ENCODE results near the gene TCERG1L.
"Not testable (repeated sequence)": the region's sequence is repeated elsewhere in the genome, so short reads cannot be mapped to it uniquely, and the experiment has no call there.

Gene TCERG1L

GRCh38 chr10:131155218-131155875 lies 156.2 kb downstream of the TCERG1L start:
- Histone ChIP-seq H3K9me3 (ENCODE audit: control insufficient read depth in 1 of 2, low read length in 2 of 2) (peaks cover 0 to 10% of the 10 kb centered on the region in 2 donors), H3K4me3 (ENCODE audit: low read depth in 1 of 2, low read length in 2 of 2) (no peak overlapping the region), H3K27ac (ENCODE audit: low read length) (no peak overlapping the region), H3K27me3 (ENCODE audit: low read depth, low read length) (no peaks in the 10 kb centered on the region), H3K4me1 (ENCODE audit: control insufficient read depth in 1 of 2, insufficient read depth in 2 of 2, low read length in 2 of 2) (no peaks in the 10 kb centered on the region), H3K36me3 (ENCODE audit: control insufficient read depth in 1 of 2, insufficient read depth in 2 of 2, low read length in 2 of 2) (no peaks in the 10 kb centered on the region)

- Histone ChIP-seq H3K4me3 (ENCODE audit: low read depth in 1 of 2, low read length in 2 of 2) (no peak overlapping the region), H3K9me3 (ENCODE audit: control insufficient read depth in 1 of 2, low read length in 2 of 2) (peaks cover 0 to 10% of the 10 kb centered on the region in 2 donors), H3K27me3 (ENCODE audit: low read depth, low read length) (no peaks in the 10 kb centered on the region), H3K36me3 (ENCODE audit: control insufficient read depth in 1 of 2, insufficient read depth in 2 of 2, low read length in 2 of 2) (no peaks in the 10 kb centered on the region), H3K27ac (ENCODE audit: low read length) (no peak overlapping the region), H3K4me1 (ENCODE audit: control insufficient read depth in 1 of 2, insufficient read depth in 2 of 2, low read length in 2 of 2) (no peaks in the 10 kb centered on the region)
These were observed 157.1 kb downstream of the TCERG1L start for GRCh38 chr10:131154306-131155025.

- H3K27me3 ChIP-seq (ENCODE audit: low read depth, low read length); H3K36me3 ChIP-seq (ENCODE audit: control insufficient read depth in 1 of 2, insufficient read depth in 2 of 2, low read length in 2 of 2); H3K27ac ChIP-seq (ENCODE audit: low read length); H3K4me1 ChIP-seq (ENCODE audit: control insufficient read depth in 1 of 2, insufficient read depth in 2 of 2, low read length in 2 of 2); H3K4me3 ChIP-seq (ENCODE audit: low read depth in 1 of 2, low read length in 2 of 2); H3K9me3 ChIP-seq (ENCODE audit: control insufficient read depth in 1 of 2, low read length in 2 of 2): not testable (repeated sequence)
These were observed 159.1 kb downstream of the TCERG1L start for GRCh38 chr10:131152456-131152855.

GRCh38 chr10:131150126-131150525 lies 161.4 kb downstream of the TCERG1L start:
- Histone ChIP-seq H3K36me3 (ENCODE audit: control insufficient read depth in 1 of 2, insufficient read depth in 2 of 2, low read length in 2 of 2) (no peaks in the 10 kb centered on the region), H3K4me1 (ENCODE audit: control insufficient read depth in 1 of 2, insufficient read depth in 2 of 2, low read length in 2 of 2) (no peaks in the 10 kb centered on the region), H3K27ac (ENCODE audit: low read length) (no peak overlapping the region), H3K4me3 (ENCODE audit: low read depth in 1 of 2, low read length in 2 of 2) (no peak overlapping the region), H3K9me3 (ENCODE audit: control insufficient read depth in 1 of 2, low read length in 2 of 2) (peaks cover 0 to 10% of the 10 kb centered on the region in 2 donors), H3K27me3 (ENCODE audit: low read depth, low read length) (no peaks in the 10 kb centered on the region)

- no peaks in the 10 kb centered on the region for H3K27me3 ChIP-seq (ENCODE audit: low read depth, low read length)
- H3K4me1 ChIP-seq (ENCODE audit: control insufficient read depth in 1 of 2, insufficient read depth in 2 of 2, low read length in 2 of 2): no peaks in the 10 kb centered on the region
- H3K27ac ChIP-seq (ENCODE audit: low read length): no peak overlapping the region
- no peak overlapping the region for H3K4me3 ChIP-seq (ENCODE audit: low read depth in 1 of 2, low read length in 2 of 2)
- H3K36me3 ChIP-seq (ENCODE audit: control insufficient read depth in 1 of 2, insufficient read depth in 2 of 2, low read length in 2 of 2): no peaks in the 10 kb centered on the region
- H3K9me3 ChIP-seq (ENCODE audit: control insufficient read depth in 1 of 2, low read length in 2 of 2): peaks cover 0 to 10% of the 10 kb centered on the region in 2 donors
These were observed 161.9 kb downstream of the TCERG1L start for GRCh38 chr10:131149586-131149985.

- no peaks in the 10 kb centered on the region for H3K4me1 ChIP-seq (ENCODE audit: control insufficient read depth in 1 of 2, insufficient read depth in 2 of 2, low read length in 2 of 2)
- no peak overlapping the region for H3K27ac ChIP-seq (ENCODE audit: low read length)
- H3K36me3 ChIP-seq (ENCODE audit: control insufficient read depth in 1 of 2, insufficient read depth in 2 of 2, low read length in 2 of 2): no peaks in the 10 kb centered on the region
- H3K27me3 ChIP-seq (ENCODE audit: low read depth, low read length): no peaks in the 10 kb centered on the region
- H3K4me3 ChIP-seq (ENCODE audit: low read depth in 1 of 2, low read length in 2 of 2): no peak overlapping the region
- peaks cover 0 to 10% of the 10 kb centered on the region in 2 donors for H3K9me3 ChIP-seq (ENCODE audit: control insufficient read depth in 1 of 2, low read length in 2 of 2)
These were observed 162.4 kb downstream of the TCERG1L start for GRCh38 chr10:131149111-131149510.

- H3K27ac ChIP-seq (ENCODE audit: low read length): no peak overlapping the region
- H3K4me1 ChIP-seq (ENCODE audit: control insufficient read depth in 1 of 2, insufficient read depth in 2 of 2, low read length in 2 of 2): no peaks in the 10 kb centered on the region
These were observed 163.3 kb downstream of the TCERG1L start for GRCh38 chr10:131148270-131148669.

GRCh38 chr10:131147301-131147975 lies 164.1 kb downstream of the TCERG1L start:
- no peak overlapping the region for H3K4me3 ChIP-seq (ENCODE audit: low read depth in 1 of 2, low read length in 2 of 2)

More at GRCh38 chr10:131148270-131148669, 163.3 kb downstream of the TCERG1L start:
- Histone ChIP-seq H3K9me3 (ENCODE audit: control insufficient read depth in 1 of 2, low read length in 2 of 2) (peaks cover 0 to 10% of the 10 kb centered on the region in 2 donors), H3K36me3 (ENCODE audit: control insufficient read depth in 1 of 2, insufficient read depth in 2 of 2, low read length in 2 of 2) (no peaks in the 10 kb centered on the region), H3K27me3 (ENCODE audit: low read depth, low read length) (no peaks in the 10 kb centered on the region), H3K4me3 (ENCODE audit: low read depth in 1 of 2, low read length in 2 of 2) (no peak overlapping the region)

GRCh38 chr10:131146790-131147189 lies 164.7 kb downstream of the TCERG1L start:
- Histone ChIP-seq H3K36me3 (ENCODE audit: control insufficient read depth in 1 of 2, insufficient read depth in 2 of 2, low read length in 2 of 2) (no peaks in the 10 kb centered on the region), H3K4me3 (ENCODE audit: low read depth in 1 of 2, low read length in 2 of 2) (no peak overlapping the region), H3K9me3 (ENCODE audit: control insufficient read depth in 1 of 2, low read length in 2 of 2) (peaks cover 0 to under 1% of the 10 kb centered on the region in 2 donors), H3K4me1 (ENCODE audit: control insufficient read depth in 1 of 2, insufficient read depth in 2 of 2, low read length in 2 of 2) (no peaks in the 10 kb centered on the region), H3K27me3 (ENCODE audit: low read depth, low read length) (no peaks in the 10 kb centered on the region), H3K27ac (ENCODE audit: low read length) (no peak overlapping the region)

More at GRCh38 chr10:131147301-131147975, 164.1 kb downstream of the TCERG1L start:
- H3K27me3 ChIP-seq (ENCODE audit: low read depth, low read length): no peaks in the 10 kb centered on the region
- peaks cover 0 to 4% of the 10 kb centered on the region in 2 donors for H3K9me3 ChIP-seq (ENCODE audit: control insufficient read depth in 1 of 2, low read length in 2 of 2)
- no peaks in the 10 kb centered on the region for H3K4me1 ChIP-seq (ENCODE audit: control insufficient read depth in 1 of 2, insufficient read depth in 2 of 2, low read length in 2 of 2)
- H3K27ac ChIP-seq (ENCODE audit: low read length): no peak overlapping the region
- H3K36me3 ChIP-seq (ENCODE audit: control insufficient read depth in 1 of 2, insufficient read depth in 2 of 2, low read length in 2 of 2): no peaks in the 10 kb centered on the region

- Histone ChIP-seq H3K4me1 (ENCODE audit: control insufficient read depth in 1 of 2, insufficient read depth in 2 of 2, low read length in 2 of 2) (no peaks in the 10 kb centered on the region), H3K27me3 (ENCODE audit: low read depth, low read length) (no peaks in the 10 kb centered on the region)
These were observed 165.8 kb downstream of the TCERG1L start for GRCh38 chr10:131145756-131146155.

GRCh38 chr10:131144711-131145375 lies 166.7 kb downstream of the TCERG1L start:
- Histone ChIP-seq H3K36me3 (ENCODE audit: control insufficient read depth in 1 of 2, insufficient read depth in 2 of 2, low read length in 2 of 2) (no peaks in the 10 kb centered on the region), H3K4me1 (ENCODE audit: control insufficient read depth in 1 of 2, insufficient read depth in 2 of 2, low read length in 2 of 2) (no peaks in the 10 kb centered on the region), H3K27ac (ENCODE audit: low read length) (no peak overlapping the region), H3K9me3 (ENCODE audit: control insufficient read depth in 1 of 2, low read length in 2 of 2) (no peaks in the 10 kb centered on the region), H3K27me3 (ENCODE audit: low read depth, low read length) (no peaks in the 10 kb centered on the region), H3K4me3 (ENCODE audit: low read depth in 1 of 2, low read length in 2 of 2) (no peak overlapping the region)

More at GRCh38 chr10:131145756-131146155, 165.8 kb downstream of the TCERG1L start:
- H3K4me3 ChIP-seq (ENCODE audit: low read depth in 1 of 2, low read length in 2 of 2): no peak overlapping the region
- no peaks in the 10 kb centered on the region for H3K36me3 ChIP-seq (ENCODE audit: control insufficient read depth in 1 of 2, insufficient read depth in 2 of 2, low read length in 2 of 2)
- no peak overlapping the region for H3K27ac ChIP-seq (ENCODE audit: low read length)
- no peaks in the 10 kb centered on the region for H3K9me3 ChIP-seq (ENCODE audit: control insufficient read depth in 1 of 2, low read length in 2 of 2)
